ENCODE results near the gene FARS2.

GRCh38 chr6:5463690-5464089 lies 202.4 kb downstream of the FARS2 start:
- TF ChIP-seq SP1 (IDR thresholded peaks at IDR 0.05) (no peak), PKNOX1 (IDR thresholded peaks at IDR 0.05) (no peak), BHLHE40 (IDR thresholded peaks at IDR 0.05; ENCODE audit: borderline replicate concordance) (no peak), HDGF (IDR thresholded peaks at IDR 0.05; ENCODE audit: borderline replicate concordance) (no peak), SUZ12 (IDR thresholded peaks at IDR 0.05) (no peak), LEF1 (IDR thresholded peaks at IDR 0.05; ENCODE audit: borderline replicate concordance) (no peak)
